ENCODE data around the gene VPS4A. TPM values are rescaled to one million over a fixed set of nuclear protein-coding genes. Genes with fewer than 3 reads are reported as not detected.

Gene VPS4A
- polyA plus RNA-seq, 3 donors, result 18.2 to 25.7 (median 21.8) TPM

GRCh38 chr16:69348222-69348621, 37.1 kb downstream of the VPS4A start:
- Mint-ChIP-seq H3K4me1 (peaks cover 20% of the 10 kb centered on the region), H3K36me3 (peaks cover 33 to 47% of the 10 kb centered on the region in 2 donors), H3K27me3 (ENCODE audit: low read depth in 3 of 3) (no peaks in the 10 kb centered on the region), H3K4me3 (no peak overlapping the region), H3K9me3 (no peaks in the 10 kb centered on the region), H3K27ac (no peak overlapping the region)
- no peak overlapping the region for H2AFZ ChIP-seq (ENCODE audit: insufficient read depth, low read depth, low read length, poor library complexity, severe bottlenecking)
- H3K4me2 ChIP-seq (replicated peaks; ENCODE audit: extremely low read depth, low read length, poor library complexity, severe bottlenecking), result no peak overlapping the region
- H3K36me3 ChIP-seq (replicated peaks in 1 of 2; ENCODE audit: control insufficient read depth in 1 of 2, insufficient read depth in 2 of 2, low read length in 2 of 2), result peaks cover 24 to 51% of the 10 kb centered on the region in 2 donors
- no peak overlapping the region for H3K27ac ChIP-seq (ENCODE audit: low read depth in 1 of 2, low read length in 2 of 2)
- H3K27me3 ChIP-seq (ENCODE audit: control insufficient read depth in 2 of 2, insufficient read depth in 2 of 2, low read length in 2 of 2), result no peaks in the 10 kb centered on the region
- H3K9ac ChIP-seq (ENCODE audit: insufficient read depth, low read length, poor library complexity, severe bottlenecking), result no peak overlapping the region
- peaks cover 7% of the 10 kb centered on the region for H3K79me2 ChIP-seq (ENCODE audit: insufficient read depth, low read length)
- intact Hi-C loops (cut with micrococcal nuclease), result no loop called here
- TF ChIP-seq, protein P1, sequence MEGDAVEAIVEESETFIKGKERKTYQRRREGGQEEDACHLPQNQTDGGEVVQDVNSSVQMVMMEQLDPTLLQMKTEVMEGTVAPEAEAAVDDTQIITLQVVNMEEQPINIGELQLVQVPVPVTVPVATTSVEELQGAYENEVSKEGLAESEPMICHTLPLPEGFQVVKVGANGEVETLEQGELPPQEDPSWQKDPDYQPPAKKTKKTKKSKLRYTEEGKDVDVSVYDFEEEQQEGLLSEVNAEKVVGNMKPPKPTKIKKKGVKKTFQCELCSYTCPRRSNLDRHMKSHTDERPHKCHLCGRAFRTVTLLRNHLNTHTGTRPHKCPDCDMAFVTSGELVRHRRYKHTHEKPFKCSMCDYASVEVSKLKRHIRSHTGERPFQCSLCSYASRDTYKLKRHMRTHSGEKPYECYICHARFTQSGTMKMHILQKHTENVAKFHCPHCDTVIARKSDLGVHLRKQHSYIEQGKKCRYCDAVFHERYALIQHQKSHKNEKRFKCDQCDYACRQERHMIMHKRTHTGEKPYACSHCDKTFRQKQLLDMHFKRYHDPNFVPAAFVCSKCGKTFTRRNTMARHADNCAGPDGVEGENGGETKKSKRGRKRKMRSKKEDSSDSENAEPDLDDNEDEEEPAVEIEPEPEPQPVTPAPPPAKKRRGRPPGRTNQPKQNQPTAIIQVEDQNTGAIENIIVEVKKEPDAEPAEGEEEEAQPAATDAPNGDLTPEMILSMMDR (IDR thresholded peaks at IDR 0.05), result no peak
- no peaks in the 10 kb centered on the region for H3K9me3 ChIP-seq (replicated peaks in 1 of 2; ENCODE audit: control insufficient read depth in 1 of 2, insufficient read depth in 1 of 2, low read length in 2 of 2)
- peaks cover 3% of the 10 kb centered on the region for H4K20me1 ChIP-seq (ENCODE audit: insufficient read depth, low read length)
- H3K4me1 ChIP-seq (ENCODE audit: control insufficient read depth in 1 of 2, insufficient read depth in 2 of 2, low read length in 2 of 2), result peaks cover 18 to 19% of the 10 kb centered on the region in 2 donors
- no peak overlapping the region for H3K4me3 ChIP-seq (replicated peaks in 1 of 3; ENCODE audit: low read depth in 2 of 3, low read length in 3 of 3)
- no peak for DNase-seq
- WGBS (ENCODE audit: insufficient coverage), result 86% methylated on average over 2 of the region's 6 CpGs

- H3K27me3 ChIP-seq (ENCODE audit: control insufficient read depth in 2 of 2, insufficient read depth in 2 of 2, low read length in 2 of 2), result no peaks in the 10 kb centered on the region
These were observed 38.4 kb downstream of the VPS4A start for GRCh38 chr16:69349536-69349935.

More at GRCh38 chr16:69349536-69349935, 38.4 kb downstream of the VPS4A start:
- H3K9me3 Mint-ChIP-seq, result no peaks in the 10 kb centered on the region
- H2AFZ ChIP-seq (ENCODE audit: insufficient read depth, low read depth, low read length, poor library complexity, severe bottlenecking), result no peak overlapping the region
- H3K36me3 Mint-ChIP-seq, result peaks cover 29 to 42% of the 10 kb centered on the region in 2 donors
- intact Hi-C loops (cut with micrococcal nuclease), result no loop called here
- H3K4me1 Mint-ChIP-seq, result peaks cover 20% of the 10 kb centered on the region
- H3K4me3 ChIP-seq (replicated peaks in 1 of 3; ENCODE audit: low read depth in 2 of 3, low read length in 3 of 3), result no peak overlapping the region
- H3K27ac ChIP-seq (ENCODE audit: low read depth in 1 of 2, low read length in 2 of 2), result no peak overlapping the region
- no peak for DNase-seq
- no peak overlapping the region for H3K4me3 Mint-ChIP-seq
- no peak overlapping the region for H3K4me2 ChIP-seq (replicated peaks; ENCODE audit: extremely low read depth, low read length, poor library complexity, severe bottlenecking)
- H3K27me3 Mint-ChIP-seq (ENCODE audit: low read depth in 3 of 3), result no peaks in the 10 kb centered on the region
- H3K4me1 ChIP-seq (ENCODE audit: control insufficient read depth in 1 of 2, insufficient read depth in 2 of 2, low read length in 2 of 2), result peaks cover 18 to 19% of the 10 kb centered on the region in 2 donors
- no peak overlapping the region for H3K9ac ChIP-seq (ENCODE audit: insufficient read depth, low read length, poor library complexity, severe bottlenecking)
- H4K20me1 ChIP-seq (ENCODE audit: insufficient read depth, low read length), result peaks cover 3% of the 10 kb centered on the region
- H3K27ac Mint-ChIP-seq, result no peak overlapping the region
- H3K9me3 ChIP-seq (replicated peaks in 1 of 2; ENCODE audit: control insufficient read depth in 1 of 2, insufficient read depth in 1 of 2, low read length in 2 of 2), result no peaks in the 10 kb centered on the region
- TF ChIP-seq, protein P1 (IDR thresholded peaks at IDR 0.05), result no peak
- H3K79me2 ChIP-seq (ENCODE audit: insufficient read depth, low read length), result no peaks in the 10 kb centered on the region
- WGBS (ENCODE audit: insufficient coverage), result 84% methylated on average over 7 of the region's 10 CpGs
- peaks cover 24 to 43% of the 10 kb centered on the region in 2 donors for H3K36me3 ChIP-seq (replicated peaks in 1 of 2; ENCODE audit: control insufficient read depth in 1 of 2, insufficient read depth in 2 of 2, low read length in 2 of 2)

Measured in CD14-positive monocyte (primary cell).